HUES64 (cell line): ENCODE results near the gene NR3C2.

Experiments
- H3K27ac ChIP-seq: 2 replicates; pipeline ENCODE4 v1.7.0; 2013; ENCODE audit warnings: low read depth, low read length, inconsistent platforms
- H3K27me3 ChIP-seq: 2 replicates; pipeline ENCODE4 v1.6.1; 2013; ENCODE audit warnings: mild to moderate bottlenecking, low read length; ENCODE audit not compliant: insufficient read depth
- H3K36me3 ChIP-seq: 2 replicates; pipeline ENCODE4 v1.6.1; 2013; ENCODE audit warnings: mild to moderate bottlenecking, low read length; ENCODE audit not compliant: insufficient read depth
- H3K4me1 ChIP-seq: 2 replicates; pipeline ENCODE4 v1.6.1; 2013; ENCODE audit warnings: mild to moderate bottlenecking, low read length, moderate library complexity; ENCODE audit not compliant: insufficient read depth
- H3K4me3 ChIP-seq: 2 replicates; pipeline ENCODE4 v1.5.1; 2013; ENCODE audit warnings: mild to moderate bottlenecking, low read length, moderate library complexity
- H3K9ac ChIP-seq: 2 replicates; pipeline ENCODE4 v1.6.1; 2013; ENCODE audit warnings: mild to moderate bottlenecking, low read depth, low read length
- H3K9me3 ChIP-seq: 2 replicates; pipeline ENCODE4 v1.6.1; 2013; ENCODE audit warnings: low read depth, low read length; ENCODE audit not compliant: insufficient read depth
- WGBS: fragments of 150-250, 120-280 bp; methylation state at CpG from one replicate; pipeline ENCODE4 v1.1.7; 2013; ENCODE audit warnings: missing lambda C conversion rate; 5-methylcytosine and 5-hydroxymethylcytosine counted together

Gene NR3C2

GRCh38 chr4:148162991-148163390 lies 279.2 kb downstream of the NR3C2 start:
- no peaks in the 10 kb centered on the region for H3K36me3 ChIP-seq
- 100% methylated on average over 1 of the region's 1 CpG for WGBS
- H3K27me3 ChIP-seq: no peaks in the 10 kb centered on the region
- no peak overlapping the region for H3K27ac ChIP-seq
- no peaks in the 10 kb centered on the region for H3K9me3 ChIP-seq
- H3K4me3 ChIP-seq: no peak overlapping the region
- H3K9ac ChIP-seq: no peak overlapping the region
- peaks cover 10% of the 10 kb centered on the region for H3K4me1 ChIP-seq

DNA sequence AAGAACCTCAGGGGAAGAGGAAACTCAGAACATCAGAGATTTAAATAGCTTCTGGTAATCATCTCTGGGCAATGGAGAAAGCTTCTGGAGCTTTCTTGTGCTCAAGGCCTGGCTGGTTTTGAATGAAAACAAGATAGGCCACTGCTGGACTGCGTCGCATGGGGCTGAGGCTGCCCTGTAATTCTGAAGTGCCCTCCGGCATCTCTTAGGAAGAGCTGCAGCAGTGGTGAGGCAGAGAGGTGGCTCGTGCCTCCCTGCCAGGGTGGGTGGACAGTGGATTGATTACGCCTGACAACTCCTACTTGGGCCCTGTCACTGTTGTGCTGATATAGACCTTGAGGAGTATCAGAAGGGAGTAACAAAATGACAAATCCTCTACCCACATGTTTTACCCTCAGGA lies 279.7 kb downstream of the NR3C2 start:
- Histone ChIP-seq H3K9me3 (no peaks in the 10 kb centered on the region), H3K4me3 (no peak overlapping the region), H3K9ac (no peak overlapping the region), H3K4me1 (peaks cover 10% of the 10 kb centered on the region), H3K36me3 (no peaks in the 10 kb centered on the region), H3K27me3 (no peaks in the 10 kb centered on the region), H3K27ac (no peak overlapping the region)
- 89% methylated on average over 5 of the region's 5 CpGs for WGBS

- no peak overlapping the region for H3K4me3 ChIP-seq
- no peak overlapping the region for H3K9ac ChIP-seq
- WGBS: 98% methylated on average over 2 of the region's 2 CpGs
- H3K27me3 ChIP-seq: no peaks in the 10 kb centered on the region
- no peak overlapping the region for H3K27ac ChIP-seq
- peaks cover 10% of the 10 kb centered on the region for H3K4me1 ChIP-seq
- H3K36me3 ChIP-seq: no peaks in the 10 kb centered on the region
- H3K9me3 ChIP-seq: no peaks in the 10 kb centered on the region
Observed at GRCh38 chr4:148161601-148162000, 280.6 kb downstream of the NR3C2 start.

GRCh38 chr4:148159793-148160192 lies 282.4 kb downstream of the NR3C2 start:
- no peaks in the 10 kb centered on the region for H3K27me3 ChIP-seq
- H3K9ac ChIP-seq: no peak overlapping the region
- H3K36me3 ChIP-seq: no peaks in the 10 kb centered on the region
- WGBS: no CpG with 5 or more reads among the region's 1 CpG
- peaks cover 10% of the 10 kb centered on the region for H3K4me1 ChIP-seq
- no peak overlapping the region for H3K27ac ChIP-seq
- no peak overlapping the region for H3K4me3 ChIP-seq
- H3K9me3 ChIP-seq: no peaks in the 10 kb centered on the region

GRCh38 chr4:148154769-148155168 lies 287.4 kb downstream of the NR3C2 start:
- H3K27me3 ChIP-seq: no peaks in the 10 kb centered on the region
- no peaks in the 10 kb centered on the region for H3K36me3 ChIP-seq
- H3K4me1 ChIP-seq: no peaks in the 10 kb centered on the region
- H3K4me3 ChIP-seq: no peak overlapping the region
- H3K9ac ChIP-seq: no peak overlapping the region
- H3K9me3 ChIP-seq: no peaks in the 10 kb centered on the region
- H3K27ac ChIP-seq: no peak overlapping the region
- WGBS: no CpG with 5 or more reads among the region's 6 CpGs

DNA sequence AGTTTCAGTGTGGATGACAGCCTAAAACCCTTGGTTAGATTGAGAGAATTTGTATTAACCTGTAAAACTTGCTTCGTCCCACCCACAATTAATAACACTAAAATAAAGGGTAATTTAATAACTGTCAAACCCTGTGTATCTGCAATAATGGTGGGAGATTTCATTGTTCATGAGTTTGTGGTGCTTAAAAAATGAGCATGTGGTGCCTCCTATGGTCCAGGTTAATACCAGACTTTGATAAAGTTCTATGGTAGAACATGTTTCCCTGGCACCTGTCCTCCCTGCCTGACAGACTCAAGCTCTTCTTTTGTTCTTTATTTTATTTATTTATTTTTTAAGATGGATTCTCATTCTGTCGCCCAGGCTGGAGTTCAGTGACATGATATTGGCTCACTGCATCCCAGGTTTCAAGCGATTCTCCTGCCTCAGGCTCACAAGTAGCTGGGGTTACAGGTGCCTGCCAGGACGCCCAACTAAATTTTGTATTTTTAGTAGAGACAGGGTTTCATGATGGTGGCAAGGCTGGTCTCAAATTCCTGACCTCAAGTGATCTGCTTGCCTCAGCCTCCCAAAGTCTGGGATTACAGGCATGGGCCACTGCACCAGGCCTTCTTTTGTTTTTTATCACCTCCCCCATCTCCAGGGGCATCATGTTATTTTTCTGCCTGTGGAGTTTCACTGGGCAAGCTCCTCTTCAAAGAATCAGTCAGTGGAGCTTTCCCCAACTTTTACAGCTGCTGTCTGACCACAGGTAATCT lies 289.2 kb downstream of the NR3C2 start:
- no peak overlapping the region for H3K27ac ChIP-seq
- no peaks in the 10 kb centered on the region for H3K36me3 ChIP-seq
- H3K9ac ChIP-seq: no peak overlapping the region
- H3K9me3 ChIP-seq: no peaks in the 10 kb centered on the region
- H3K27me3 ChIP-seq: no peaks in the 10 kb centered on the region
- WGBS: 96% methylated on average over 3 of the region's 4 CpGs
- H3K4me1 ChIP-seq: no peaks in the 10 kb centered on the region
- H3K4me3 ChIP-seq: no peak overlapping the region

GRCh38 chr4:148151806-148152205 lies 290.4 kb downstream of the NR3C2 start:
- Histone ChIP-seq H3K9ac (no peak overlapping the region), H3K4me3 (no peak overlapping the region), H3K27ac (no peak overlapping the region), H3K9me3 (no peaks in the 10 kb centered on the region), H3K36me3 (no peaks in the 10 kb centered on the region), H3K4me1 (no peaks in the 10 kb centered on the region), H3K27me3 (no peaks in the 10 kb centered on the region)
- WGBS: 100% methylated on average over 4 of the region's 4 CpGs

DNA sequence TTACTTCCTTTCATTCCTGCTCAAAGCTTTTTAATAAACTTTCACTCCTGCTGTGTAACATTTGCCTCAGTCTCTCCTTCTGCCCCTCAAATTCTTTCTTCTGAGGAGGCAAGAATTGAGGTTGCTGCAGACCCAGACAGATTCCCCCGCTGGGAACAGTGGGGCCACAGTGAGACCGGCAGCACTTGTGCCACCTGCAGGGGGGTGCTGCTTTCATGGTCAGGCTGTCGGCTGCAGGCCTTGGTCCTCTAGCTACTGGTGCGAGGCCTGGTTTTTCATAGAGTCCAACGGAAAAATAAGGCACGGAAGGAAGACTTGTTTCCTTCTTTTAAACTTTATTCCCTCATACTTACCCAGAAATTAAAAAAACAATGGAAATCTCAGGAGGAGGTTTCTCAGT lies 296.7 kb downstream of the NR3C2 start:
- H3K9ac ChIP-seq: no peak overlapping the region
- no peaks in the 10 kb centered on the region for H3K4me1 ChIP-seq
- no peak overlapping the region for H3K27ac ChIP-seq
- H3K4me3 ChIP-seq: no peak overlapping the region
- WGBS: 78% methylated on average over 6 of the region's 6 CpGs
- no peaks in the 10 kb centered on the region for H3K9me3 ChIP-seq
- H3K36me3 ChIP-seq: no peaks in the 10 kb centered on the region
- no peaks in the 10 kb centered on the region for H3K27me3 ChIP-seq

- Histone ChIP-seq H3K9me3 (no peaks in the 10 kb centered on the region), H3K4me1 (no peaks in the 10 kb centered on the region), H3K9ac (no peak overlapping the region), H3K36me3 (no peaks in the 10 kb centered on the region), H3K4me3 (no peak overlapping the region), H3K27ac (no peak overlapping the region), H3K27me3 (no peaks in the 10 kb centered on the region)
- WGBS: 97% methylated on average over 2 of the region's 4 CpGs
Observed at GRCh38 chr4:148143174-148143573, 299.0 kb downstream of the NR3C2 start.

DNA sequence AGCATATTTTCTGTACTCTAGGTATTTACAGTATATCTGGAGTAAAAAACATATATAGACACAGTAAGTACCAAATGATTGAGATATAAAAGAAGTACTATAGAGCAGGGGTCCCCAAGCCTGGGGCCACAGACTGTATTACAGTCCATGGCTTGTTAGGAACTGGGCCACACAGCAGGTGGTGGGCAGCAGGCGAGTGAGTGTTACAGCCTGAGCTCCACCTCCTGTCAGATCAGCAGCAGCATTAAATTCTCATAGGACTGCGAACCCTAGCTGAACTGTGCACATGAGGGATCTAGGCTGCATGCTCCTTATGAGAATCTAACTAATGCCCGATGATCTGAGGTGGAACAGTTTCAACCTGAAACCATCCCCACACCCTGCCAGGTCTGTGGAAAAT lies 300.7 kb downstream of the NR3C2 start:
- H3K9ac ChIP-seq: no peak overlapping the region
- no peak overlapping the region for H3K4me3 ChIP-seq
- no peak overlapping the region for H3K27ac ChIP-seq
- no peaks in the 10 kb centered on the region for H3K9me3 ChIP-seq
- 80% methylated on average over 3 of the region's 3 CpGs for WGBS
- H3K36me3 ChIP-seq: no peaks in the 10 kb centered on the region
- H3K4me1 ChIP-seq: no peaks in the 10 kb centered on the region
- no peaks in the 10 kb centered on the region for H3K27me3 ChIP-seq

DNA sequence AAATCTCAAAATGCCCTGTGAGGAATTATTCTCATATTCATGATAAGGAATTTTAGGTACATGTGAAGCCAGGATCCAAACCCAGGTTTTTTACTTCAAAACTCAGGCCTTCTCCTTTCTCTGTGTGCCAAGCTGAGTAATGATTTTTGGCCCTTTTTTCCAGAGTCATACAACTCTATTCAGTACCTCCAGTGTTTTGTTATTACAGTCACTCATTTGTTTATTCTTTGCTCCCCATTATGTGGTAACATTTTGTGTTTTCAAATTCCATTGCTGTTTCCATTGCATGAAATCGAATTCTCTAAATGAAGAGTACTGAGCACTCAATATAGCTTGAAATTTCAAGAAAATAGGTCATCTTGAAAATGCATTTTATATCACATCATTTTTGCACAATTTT lies 315.4 kb downstream of the NR3C2 start:
- Histone ChIP-seq H3K36me3 (no peaks in the 10 kb centered on the region), H3K27ac (no peak overlapping the region), H3K9ac (no peak overlapping the region), H3K9me3 (peaks cover 31% of the 10 kb centered on the region), H3K4me1 (no peaks in the 10 kb centered on the region), H3K4me3 (no peak overlapping the region), H3K27me3 (no peaks in the 10 kb centered on the region)
- WGBS: 100% methylated on average over 1 of the region's 1 CpG

- no peak overlapping the region for H3K27ac ChIP-seq
- 92% methylated on average over 1 of the region's 1 CpG for WGBS
Observed at GRCh38 chr4:148124512-148124911, 317.7 kb downstream of the NR3C2 start.

More at GRCh38 chr4:148124512-148124911, 317.7 kb downstream of the NR3C2 start:
- Histone ChIP-seq H3K36me3 (no peaks in the 10 kb centered on the region), H3K9ac (no peak overlapping the region), H3K9me3 (peaks cover 31% of the 10 kb centered on the region), H3K4me3 (no peak overlapping the region), H3K27me3 (no peaks in the 10 kb centered on the region), H3K4me1 (no peaks in the 10 kb centered on the region)
